Subcutaneous abdominal adipose tissue (tissue), 5 donors: ENCODE data around the gene TGM2.

ENCODE experiments used
- H3K27ac ChIP-seq: one replicate; pipeline ENCODE4 v1.7.0; 2013; ENCODE audit warnings: low read depth, mild to moderate bottlenecking, inconsistent platforms, low read length, moderate library complexity
- H3K27me3 ChIP-seq, 5 donors: one replicate each; pipeline ENCODE4 v1.7.0; 2013; ENCODE audit warnings: low read length in 5 of 5, inconsistent platforms in 1 of 5; ENCODE audit not compliant: control insufficient read depth in 5 of 5, insufficient read depth in 4 of 5
- H3K36me3 ChIP-seq, 5 donors: one replicate each; pipeline ENCODE4 v1.7.0; 2013; ENCODE audit warnings: low read length in 5 of 5; ENCODE audit not compliant: control insufficient read depth in 5 of 5, insufficient read depth in 5 of 5
- H3K4me1 ChIP-seq, 5 donors: one replicate each; pipeline ENCODE4 v1.7.0; 2013; ENCODE audit warnings: low read length in 5 of 5, mild to moderate bottlenecking in 3 of 5, moderate library complexity in 1 of 5; ENCODE audit not compliant: control insufficient read depth in 5 of 5, insufficient read depth in 5 of 5
- H3K4me3 ChIP-seq, 5 donors: one replicate each; pipeline ENCODE4 v1.7.0; 2013; ENCODE audit warnings: low read length in 5 of 5, low read depth in 1 of 5
- H3K9ac ChIP-seq, 5 donors: one replicate each; pipeline ENCODE4 v1.7.0; 2013; ENCODE audit warnings: low read length in 5 of 5, mild to moderate bottlenecking in 4 of 5, moderate library complexity in 3 of 5
- H3K9me3 ChIP-seq, 5 donors: one replicate each; pipeline ENCODE4 v1.7.0; 2013; ENCODE audit warnings: low read length in 5 of 5; ENCODE audit not compliant: control insufficient read depth in 5 of 5
- donor health status: healthy.
- donor health status: healthy.
- donor health status: healthy.
- donor health status: healthy.
- donor health status: healthy.

TGM2 gene

GRCh38 chr20:38165089-38165965 lies at the start of gene TGM2:
TSS of gene TGM2 (minus strand) at chr20:38165270. CDS start at chr20:38165198, 72 bp downstream.
- Histone ChIP-seq H3K27me3 (no peaks in the 10 kb centered on the region), H3K9me3 (no peaks in the 10 kb centered on the region), H3K27ac (peak within 1 kb of the TSS; percentile 54), H3K4me1 (peaks cover 4 to 48% (median 34%) of the 10 kb centered on the region in 5 donors), H3K9ac (peak within 1 kb of the TSS in 3 of 5 donors; percentile 46 to 79 (median 68)), H3K4me3 (peak within 1 kb of the TSS; percentile 4 to 76 (median 68)), H3K36me3 (peaks cover 0 to 2% (median 0%) of the 10 kb centered on the region in 5 donors)

- Histone ChIP-seq H3K36me3 (no peaks in the 10 kb centered on the region), H3K4me1 (peaks cover 0 to 10% (median 2%) of the 10 kb centered on the region in 5 donors), H3K27me3 (peaks cover 0 to 9% (median 6%) of the 10 kb centered on the region in 5 donors), H3K27ac (no peak overlapping the region), H3K4me3 (no peak overlapping the region), H3K9me3 (no peaks in the 10 kb centered on the region), H3K9ac (no peak overlapping the region)
Measured at GRCh38 chr20:38214256-38215193, 49.5 kb upstream of the TGM2 start.

GRCh38 chr20:38213607-38213940 lies 48.5 kb upstream of the TGM2 start:
- Histone ChIP-seq H3K4me3 (no peak overlapping the region), H3K27ac (no peak overlapping the region), H3K36me3 (no peaks in the 10 kb centered on the region), H3K27me3 (peaks cover 0 to 8% (median 6%) of the 10 kb centered on the region in 5 donors), H3K9me3 (no peaks in the 10 kb centered on the region), H3K9ac (no peak overlapping the region), H3K4me1 (peaks cover 0 to 17% (median 6%) of the 10 kb centered on the region in 5 donors)

- Histone ChIP-seq H3K9me3 (no peaks in the 10 kb centered on the region), H3K4me3 (no peak overlapping the region), H3K27me3 (peaks cover 0 to 7% (median 6%) of the 10 kb centered on the region in 5 donors), H3K4me1 (peaks cover 0 to 17% (median 6%) of the 10 kb centered on the region in 5 donors), H3K9ac (no peak overlapping the region), H3K27ac (no peak overlapping the region), H3K36me3 (no peaks in the 10 kb centered on the region)
Measured at GRCh38 chr20:38212806-38213606, 47.9 kb upstream of the TGM2 start.

- H3K4me3 ChIP-seq: no peak overlapping the region
- no peak overlapping the region for H3K27ac ChIP-seq
- no peaks in the 10 kb centered on the region for H3K36me3 ChIP-seq
- H3K4me1 ChIP-seq: peaks cover 0 to 17% (median 6%) of the 10 kb centered on the region in 5 donors
- peaks cover 0 to 7% (median 6%) of the 10 kb centered on the region in 5 donors for H3K27me3 ChIP-seq
- no peaks in the 10 kb centered on the region for H3K9me3 ChIP-seq
- H3K9ac ChIP-seq: no peak overlapping the region
Measured at GRCh38 chr20:38211200-38212097, 46.4 kb upstream of the TGM2 start.

GRCh38 chr20:38210741-38211140 lies 45.7 kb upstream of the TGM2 start:
- no peak overlapping the region for H3K27ac ChIP-seq
- H3K27me3 ChIP-seq: peaks cover 0 to 7% (median 6%) of the 10 kb centered on the region in 5 donors
- H3K9me3 ChIP-seq: no peaks in the 10 kb centered on the region
- H3K9ac ChIP-seq: no peak overlapping the region
- no peaks in the 10 kb centered on the region for H3K36me3 ChIP-seq
- no peak overlapping the region for H3K4me3 ChIP-seq
- H3K4me1 ChIP-seq: peaks cover 0 to 17% (median 6%) of the 10 kb centered on the region in 5 donors

- peaks cover 0 to 17% (median 6%) of the 10 kb centered on the region in 5 donors for H3K4me1 ChIP-seq
- H3K27ac ChIP-seq: no peak overlapping the region
- H3K9me3 ChIP-seq: no peaks in the 10 kb centered on the region
- no peaks in the 10 kb centered on the region for H3K36me3 ChIP-seq
- peaks cover 0 to 7% (median 3%) of the 10 kb centered on the region in 5 donors for H3K27me3 ChIP-seq
- no peak overlapping the region for H3K4me3 ChIP-seq
- H3K9ac ChIP-seq: no peak overlapping the region
Measured at GRCh38 chr20:38209736-38210405, 44.8 kb upstream of the TGM2 start.

GRCh38 chr20:38209054-38209675 lies 44.1 kb upstream of the TGM2 start:
- H3K36me3 ChIP-seq: no peaks in the 10 kb centered on the region
- no peak overlapping the region for H3K9ac ChIP-seq
- peaks cover 0 to 7% (median under 1%) of the 10 kb centered on the region in 5 donors for H3K27me3 ChIP-seq
- no peaks in the 10 kb centered on the region for H3K9me3 ChIP-seq
- H3K4me3 ChIP-seq: no peak overlapping the region
- peaks cover 0 to 17% (median 6%) of the 10 kb centered on the region in 5 donors for H3K4me1 ChIP-seq
- no peak overlapping the region for H3K27ac ChIP-seq
